GM19463 (cell line): ENCODE data around the gene IGFBP4.
A peak's percentile ranks its signal among the peaks of the same experiment; 100 is the strongest.
"Not testable (repeated sequence)": the region's sequence is repeated elsewhere in the genome, so short reads cannot be mapped to it uniquely, and the experiment has no call there.

Experiments
- ATAC-seq: cut with Tn5 transposase; IDR thresholded peaks from one replicate; pipeline ENCODE4 v1.9.1; 2021; ENCODE audit warnings: mild to moderate bottlenecking, moderate library complexity; ENCODE audit not compliant: unreplicated experiment

IGFBP4 gene

GRCh38 chr17:40443196-40443987 is at the start of gene IGFBP4:
Gene IGFBP4 (plus strand): TSS chr17:40443450. CDS start chr17:40443736, 286 bp downstream.
- ATAC-seq: peak; percentile 50

DNA sequence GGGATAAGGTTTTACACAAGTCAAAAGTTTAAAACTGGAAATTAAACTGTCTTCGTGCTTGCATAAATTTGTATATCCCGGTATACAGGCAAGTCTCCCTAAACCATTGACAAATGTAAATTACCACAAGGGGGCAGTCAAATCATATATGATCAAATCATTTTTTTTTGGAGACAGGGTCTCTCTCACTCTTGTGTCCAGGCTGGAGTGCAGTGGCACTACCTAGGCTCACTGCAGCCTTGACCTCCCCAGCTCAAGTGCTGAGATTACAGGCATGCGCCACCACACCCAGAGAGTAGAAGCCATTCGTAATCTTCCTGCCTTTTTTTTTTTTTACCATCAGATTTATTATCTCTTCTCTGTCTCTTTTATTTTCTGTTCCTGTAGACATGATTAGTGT is 44.1 kb upstream of the IGFBP4 start:
- ATAC-seq: no peak

GRCh38 chr17:40402668-40403067 is 40.6 kb upstream of the IGFBP4 start:
- no peak for ATAC-seq

DNA sequence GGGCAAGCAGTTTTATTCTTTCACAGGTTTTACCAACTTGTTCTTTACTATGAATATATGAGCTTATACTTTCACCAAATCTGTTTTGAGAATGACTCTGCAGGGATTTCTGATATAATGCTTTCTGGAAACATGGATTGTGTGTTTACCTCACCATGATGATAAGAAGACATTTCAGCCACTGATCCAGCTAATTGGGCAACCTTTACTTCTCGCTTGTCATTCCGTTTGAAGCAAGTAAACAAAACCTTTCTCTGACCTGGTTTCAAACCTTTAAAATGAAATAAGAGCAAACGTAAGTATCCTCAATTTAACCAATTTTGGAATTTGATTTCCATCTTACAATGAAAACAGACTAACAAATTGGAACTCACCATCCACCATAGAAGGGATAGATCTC is 39.2 kb upstream of the IGFBP4 start:
- ATAC-seq: no peak

GRCh38 chr17:40407460-40407859 is 35.8 kb upstream of the IGFBP4 start:
- no peak for ATAC-seq

DNA sequence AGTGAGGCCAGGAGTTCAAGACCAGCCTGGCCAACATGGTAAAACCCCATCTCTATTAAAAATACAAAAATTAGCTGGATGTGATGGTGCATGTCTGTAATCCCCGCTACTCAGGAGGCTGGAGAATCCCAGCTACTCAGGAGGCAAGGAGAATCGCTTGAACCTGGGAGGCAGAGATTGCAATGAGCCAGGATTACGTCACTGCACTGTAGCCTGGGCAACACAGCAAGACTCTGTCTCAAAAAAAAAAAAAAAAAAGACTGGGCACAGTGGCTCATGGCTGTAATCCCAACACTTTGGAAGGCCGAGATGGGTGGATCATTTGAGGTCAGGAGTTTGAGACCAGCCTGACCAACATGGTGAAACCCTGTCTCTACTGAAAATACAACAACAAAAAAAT is 33.7 kb upstream of the IGFBP4 start:
- not testable (repeated sequence) for ATAC-seq

DNA sequence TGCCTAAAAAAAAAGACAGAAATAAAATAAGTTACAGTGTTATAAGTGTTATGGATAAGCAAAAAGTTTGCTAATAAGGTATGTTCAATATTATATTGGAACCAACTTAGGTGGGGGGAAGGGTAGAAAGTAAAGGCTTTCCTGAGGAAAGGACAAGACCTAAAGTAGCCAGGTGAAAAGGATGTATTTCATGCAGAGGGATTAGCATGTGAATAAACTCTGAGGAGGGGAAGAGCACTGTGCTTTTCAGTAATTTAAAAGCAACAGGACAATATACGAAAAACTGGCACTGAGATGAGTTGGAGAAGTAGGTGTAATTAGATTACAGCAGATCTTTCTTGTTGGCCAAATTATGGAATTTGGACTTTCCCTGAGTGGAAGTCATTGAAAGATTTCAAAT is 33.2 kb upstream of the IGFBP4 start:
- ATAC-seq: no peak

DNA sequence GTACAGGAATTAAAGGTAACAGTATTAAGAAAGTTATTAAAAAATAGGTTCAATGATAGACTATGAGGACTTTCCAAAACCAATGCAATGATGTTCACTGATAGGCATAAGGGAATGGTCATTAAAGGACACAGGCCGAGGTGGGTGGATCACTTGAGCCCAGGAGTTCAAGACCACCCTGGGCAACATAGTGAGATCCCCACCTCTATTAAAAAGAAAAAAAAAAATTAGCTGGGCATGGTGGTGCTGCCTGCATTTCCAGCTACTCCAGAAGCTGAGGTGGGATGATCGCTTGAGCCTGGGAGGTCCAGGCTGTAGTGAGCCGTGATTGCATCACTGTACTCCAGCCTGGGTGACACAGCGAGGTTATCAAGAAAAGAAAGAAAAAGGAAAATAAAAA is 31.4 kb upstream of the IGFBP4 start:
- no peak for ATAC-seq

DNA sequence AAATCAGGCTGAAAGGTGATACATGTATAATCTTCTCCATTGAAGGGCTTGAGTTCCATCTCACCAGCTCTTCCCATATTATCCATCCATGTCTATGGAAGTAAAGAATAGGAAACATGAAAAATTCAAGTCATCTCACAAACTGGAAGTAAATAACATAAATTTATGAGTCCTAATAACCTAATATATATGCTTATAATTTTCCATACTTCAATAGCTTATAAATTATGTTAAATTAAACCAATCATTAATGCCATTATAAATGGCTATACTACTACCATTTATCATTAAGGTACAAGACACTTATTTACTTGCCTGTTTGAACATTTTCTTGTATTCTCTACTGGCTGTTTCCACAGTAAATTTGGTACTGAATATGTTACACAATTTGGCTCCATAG is 30.4 kb upstream of the IGFBP4 start:
- no peak for ATAC-seq

DNA sequence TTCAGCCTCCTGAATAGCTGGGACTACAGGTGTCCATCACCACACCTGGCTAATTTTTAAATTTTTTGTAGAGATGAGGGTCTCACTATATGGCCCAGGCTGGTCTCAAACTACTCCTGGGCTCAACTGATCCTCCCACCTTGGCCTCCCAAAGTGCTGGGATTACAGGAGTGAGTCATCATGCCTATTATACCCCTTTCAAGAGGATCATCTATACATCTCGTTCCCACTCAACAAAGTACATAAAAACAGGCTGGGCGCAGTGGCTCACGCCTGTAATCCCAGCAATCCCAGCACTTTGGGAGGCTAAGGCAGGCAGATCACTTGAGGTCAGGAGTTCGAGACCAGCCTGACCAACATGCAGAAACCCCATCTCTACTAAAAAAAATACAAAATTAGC is 28.9 kb upstream of the IGFBP4 start:
- not testable (repeated sequence) for ATAC-seq

GRCh38 chr17:40415390-40415789 is 27.9 kb upstream of the IGFBP4 start:
- no peak for ATAC-seq

DNA sequence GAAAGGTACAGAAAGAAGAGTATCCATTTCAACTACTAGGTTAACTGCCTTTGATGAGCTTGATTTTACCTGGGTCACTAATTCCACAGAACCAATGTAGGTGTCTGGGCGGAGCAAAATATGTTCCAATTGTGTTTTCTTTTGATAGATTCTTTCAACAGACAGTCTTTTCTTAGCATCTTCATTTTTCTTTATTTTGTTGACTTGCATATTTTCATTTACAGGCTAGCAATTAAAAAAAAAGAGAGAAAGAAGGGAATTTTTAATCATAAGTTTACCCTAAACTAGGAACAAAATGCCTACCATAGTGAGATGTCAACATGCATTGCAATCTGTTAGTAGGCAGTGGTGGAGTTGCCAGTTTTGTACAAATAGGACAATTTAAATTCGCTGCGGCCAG is 26.6 kb upstream of the IGFBP4 start:
- ATAC-seq: no peak

DNA sequence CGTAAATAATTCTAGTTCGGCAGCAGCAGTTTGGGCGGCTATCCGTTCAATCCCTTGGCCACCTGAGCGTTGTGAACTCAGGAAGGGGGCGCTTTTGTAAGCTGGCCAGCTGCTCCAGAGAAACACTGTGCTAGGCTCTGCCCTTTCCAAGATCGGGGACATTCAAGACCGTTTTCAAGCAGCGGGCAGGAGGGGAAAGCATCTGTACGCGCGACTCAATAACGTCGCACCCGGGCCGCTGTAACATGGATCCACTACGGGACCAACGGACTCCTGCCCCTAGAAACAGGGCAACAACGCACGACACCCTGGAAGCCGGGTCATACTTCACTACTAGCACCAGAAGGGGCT is 26.0 kb upstream of the IGFBP4 start:
- ATAC-seq: no peak

- peak; percentile 96 for ATAC-seq
Measured at GRCh38 chr17:40417609-40418427, 25.4 kb upstream of the IGFBP4 start, which contains the start of gene TOP2A. Gene TOP2A (minus strand): TSS chr17:40417896. CDS start chr17:40417791, 105 bp downstream.

DNA sequence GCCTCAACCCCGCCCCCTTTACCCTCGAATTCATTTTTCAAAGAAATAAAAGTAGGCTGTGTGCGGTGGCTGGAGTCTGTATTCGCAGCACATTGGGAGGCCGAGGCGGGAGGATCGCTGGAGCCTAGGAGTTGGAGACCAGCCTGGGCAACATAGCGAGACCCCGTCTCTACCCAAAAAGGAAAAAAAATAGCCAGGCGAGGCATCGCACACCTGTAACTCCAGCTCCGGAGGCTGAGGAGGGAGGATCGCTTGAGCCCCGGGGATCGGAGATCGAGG is 24.9 kb upstream of the IGFBP4 start:
- no peak for ATAC-seq

GRCh38 chr17:40419559-40420331 is 23.5 kb upstream of the IGFBP4 start:
- no peak for ATAC-seq

- ATAC-seq: no peak
Measured at GRCh38 chr17:40422990-40423633, 20.1 kb upstream of the IGFBP4 start.

GRCh38 chr17:40425741-40426140 is 17.5 kb upstream of the IGFBP4 start:
- ATAC-seq: no peak

DNA sequence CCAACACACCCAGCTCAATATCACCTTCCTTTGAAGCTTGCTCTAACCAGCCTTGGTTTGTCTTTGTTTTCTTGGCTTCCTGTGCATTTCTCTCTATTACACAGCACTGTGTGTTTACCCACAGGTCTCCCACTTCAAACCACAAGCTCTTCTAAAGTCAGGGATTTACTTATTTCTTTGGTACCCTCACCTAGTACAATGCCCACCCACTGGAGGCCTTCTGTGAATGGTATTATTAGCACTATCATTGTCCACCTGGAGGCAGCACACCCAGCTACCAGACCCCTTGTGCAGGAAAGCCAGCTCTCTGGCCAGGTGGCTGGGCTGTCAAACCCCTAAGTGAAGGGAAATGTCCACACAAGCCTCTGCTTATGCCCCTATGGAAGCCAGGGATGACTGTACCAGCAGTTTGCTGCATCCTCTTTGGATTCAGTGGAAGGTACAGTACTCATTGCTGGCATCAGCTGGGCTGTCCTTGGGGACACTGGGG is 16.2 kb upstream of the IGFBP4 start:
- no peak for ATAC-seq

DNA sequence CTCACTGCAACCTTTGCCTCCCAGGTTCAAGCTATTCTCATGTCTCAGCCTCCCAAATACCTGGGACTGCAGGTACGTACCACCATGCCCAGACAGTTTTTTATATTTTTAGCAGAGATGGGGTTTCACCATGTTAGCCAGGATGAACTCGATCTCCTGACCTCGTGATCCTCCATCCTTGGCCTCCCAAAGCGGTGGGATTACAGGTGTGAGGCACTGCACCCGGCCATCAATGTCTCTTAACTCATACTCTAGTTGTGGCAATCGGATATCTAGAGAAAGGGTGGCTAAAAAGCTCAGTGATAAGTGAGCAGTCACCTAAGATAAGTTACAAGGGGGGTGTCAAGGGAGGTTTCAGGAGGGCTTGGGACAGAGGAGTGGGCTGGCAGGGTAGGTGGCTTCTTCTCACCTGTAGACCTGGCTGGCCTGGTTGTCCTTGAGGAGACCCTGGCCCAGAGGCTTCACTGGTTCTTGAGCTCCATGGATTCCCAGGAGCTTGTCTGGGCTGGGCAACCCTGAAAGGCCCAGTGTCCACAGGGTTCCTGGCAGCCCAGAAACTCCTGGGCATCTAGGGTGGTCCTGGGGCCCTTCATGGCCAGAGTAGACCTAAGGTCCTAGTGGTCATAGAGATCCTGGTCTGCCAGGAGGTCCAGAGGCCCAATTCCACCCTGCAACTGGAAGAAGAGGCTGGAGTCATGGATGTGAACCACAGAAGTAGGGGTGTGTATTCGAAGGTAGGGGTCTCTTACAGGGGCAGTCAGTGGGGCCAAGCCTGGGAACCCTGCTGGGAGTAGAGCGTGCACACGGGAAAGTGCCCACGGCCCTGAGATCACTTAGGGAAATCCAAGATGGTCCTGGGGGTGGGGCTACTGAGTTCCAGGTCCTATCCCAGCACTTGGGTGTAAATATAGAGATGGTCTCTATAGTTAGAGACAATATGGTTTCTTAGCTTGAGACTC is 12.7 kb upstream of the IGFBP4 start:
- ATAC-seq: no peak
